PFSK-1 (cell line): ENCODE measurements around the gene MYRFL.

Experiments used
- FOXP2 ChIP-seq: optimal IDR thresholded peaks from 2 replicates; pipeline ENCODE3; 2011; ENCODE audit warnings: borderline replicate concordance, control low read depth, inconsistent platforms; ENCODE audit not compliant: insufficient read depth; ENCODE audit errors: extremely low read length, extremely low read depth
- POLR2AphosphoS5 ChIP-seq: IDR thresholded peaks from 2 replicates; pipeline ENCODE4 v1.6.1; 2012; ENCODE audit warnings: low read depth, mild to moderate bottlenecking, control low read depth, low read length, moderate library complexity
- REST ChIP-seq, 2 experiments: IDR thresholded peaks; 2 replicates each; pipeline versions ENCODE4 v1.6.1 to v1.8.0; 2011 to 2012; ENCODE audit warnings: low read depth in 2 of 2, low read length in 2 of 2, control low read depth in 1 of 2, inconsistent platforms in 1 of 2, mild to moderate bottlenecking in 1 of 2, moderate library complexity in 1 of 2; ENCODE audit not compliant: insufficient read depth in 1 of 2
- SIN3A ChIP-seq: IDR thresholded peaks from 2 replicates; pipeline ENCODE4 v1.6.1; 2012; ENCODE audit warnings: mild to moderate bottlenecking, low read length, moderate library complexity, borderline replicate concordance; ENCODE audit not compliant: insufficient read depth
- TAF1 ChIP-seq: IDR thresholded peaks from 2 replicates; pipeline ENCODE4 v1.6.1; 2012; ENCODE audit warnings: low read length, control low read depth, borderline replicate concordance; ENCODE audit not compliant: insufficient read depth

- TF ChIP-seq REST (IDR thresholded peaks at IDR 0.05; ENCODE audit: insufficient read depth in 1 of 2, low read depth in 2 of 2, low read length in 2 of 2), result no peak
- no peak for TF ChIP-seq POLR2AphosphoS5
- TF ChIP-seq TAF1, result no peak
- no peak for TF ChIP-seq SIN3A
- TF ChIP-seq FOXP2, result no peak
Observed at GRCh38 chr12:69837191-69837590, 12.2 kb downstream of the MYRFL start.
